ENCODE measurements around the gene PGLYRP3. TPM values are rescaled to one million over a fixed set of nuclear protein-coding genes. Genes with fewer than 3 reads are reported as not detected.

Gene PGLYRP3
- total RNA-seq, 1 donor from 2014 or later, result not detected

DNA sequence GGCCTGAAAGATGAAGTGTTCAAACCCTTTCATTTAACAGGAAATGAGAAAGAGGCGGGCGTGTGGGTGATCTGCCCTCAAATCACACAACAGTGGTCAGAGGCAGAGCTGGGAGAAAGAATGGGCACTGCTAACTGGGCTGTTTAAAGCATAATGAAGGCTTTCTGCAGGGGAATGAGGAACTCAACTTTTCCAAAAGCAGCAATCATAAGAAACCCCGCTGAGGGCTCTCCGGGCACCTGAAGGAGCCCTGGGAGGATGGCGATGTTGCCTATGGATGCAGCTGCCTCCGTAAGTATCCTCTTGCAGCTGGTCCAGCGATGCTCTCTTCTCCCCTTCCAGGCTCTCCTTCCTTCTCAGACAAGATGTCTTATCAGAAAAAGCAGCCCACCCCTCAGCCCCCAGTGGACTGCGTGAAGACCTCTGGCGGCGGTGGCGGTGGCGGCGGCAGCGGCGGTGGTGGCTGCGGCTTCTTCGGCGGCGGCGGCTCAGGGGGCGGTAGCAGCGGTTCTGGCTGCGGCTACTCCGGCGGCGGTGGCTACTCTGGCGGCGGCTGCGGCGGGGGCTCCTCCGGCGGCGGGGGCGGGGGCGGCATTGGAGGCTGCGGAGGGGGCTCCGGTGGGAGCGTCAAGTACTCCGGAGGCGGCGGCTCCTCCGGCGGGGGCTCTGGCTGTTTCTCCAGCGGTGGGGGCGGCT, 52.0 kb downstream of the PGLYRP3 start:
- Mint-ChIP-seq H3K9me3 (no peaks in the 10 kb centered on the region), H3K36me3 (ENCODE audit: low read depth) (no peaks in the 10 kb centered on the region), H3K27me3 (ENCODE audit: low read depth) (peaks cover 63% of the 10 kb centered on the region), H3K4me3 (ENCODE audit: low read depth) (peak overlapping the region; percentile 38), H3K27ac (no peak overlapping the region), H3K4me1 (ENCODE audit: low read depth) (peaks cover 24% of the 10 kb centered on the region)
- no peak for DNase-seq (ENCODE audit: low spot score)
- intact Hi-C loops (cut with micrococcal nuclease), result no loop called here

DNA sequence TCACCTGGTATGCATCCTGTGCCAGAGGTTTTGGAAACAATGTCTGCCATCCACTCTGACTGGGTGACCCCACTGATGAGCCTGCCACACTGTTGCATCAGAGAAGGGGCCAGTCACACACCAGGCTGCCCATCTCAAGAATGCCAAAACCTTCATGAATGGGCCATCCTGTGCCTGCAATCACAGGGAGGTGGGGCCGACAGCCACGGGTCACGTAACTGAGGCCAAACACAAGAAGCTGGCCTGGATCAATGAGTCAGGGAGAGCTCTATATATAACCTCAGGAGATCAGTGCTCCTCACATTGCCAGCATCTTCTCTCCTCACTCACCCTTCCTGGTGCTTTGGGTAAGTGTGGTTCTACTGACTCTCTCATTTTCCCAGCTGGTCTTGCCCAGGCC, 53.4 kb downstream of the PGLYRP3 start, which contains the start of gene LORICRIN:
Gene LORICRIN, plus strand, starts transcription at position 301 of the 400 bp plus-strand sequence. CDS start 1,263 bp downstream, outside the sequence.
- intact Hi-C loops (cut with micrococcal nuclease), result no loop called here
- no peak for DNase-seq (ENCODE audit: low spot score)
- Mint-ChIP-seq H3K27me3 (ENCODE audit: low read depth) (peaks cover 53% of the 10 kb centered on the region), H3K4me3 (ENCODE audit: low read depth) (peak within 1 kb of the TSS; percentile 38), H3K4me1 (ENCODE audit: low read depth) (peaks cover 24% of the 10 kb centered on the region), H3K36me3 (ENCODE audit: low read depth) (no peaks in the 10 kb centered on the region), H3K27ac (no peak within 1 kb of the TSS), H3K9me3 (no peaks in the 10 kb centered on the region)

DNA sequence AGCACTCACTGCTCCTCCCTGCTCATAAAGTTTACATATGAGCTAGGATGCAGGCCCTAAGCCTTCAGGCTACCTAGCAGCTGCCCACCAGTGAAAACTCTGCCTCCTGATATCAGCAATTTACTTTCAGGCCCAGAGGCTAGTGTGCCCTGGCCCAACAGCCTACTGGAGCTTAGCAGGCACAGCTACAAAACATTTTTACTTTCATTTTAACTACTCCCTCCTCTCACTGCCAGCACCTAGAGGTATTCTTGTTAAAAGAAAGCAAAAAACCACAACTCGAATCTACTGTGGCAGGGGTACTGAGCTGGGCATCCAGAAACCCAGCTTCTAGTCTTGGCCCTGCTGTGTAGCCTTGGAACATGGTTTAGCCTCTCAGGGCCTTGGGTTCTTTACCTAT, 59.1 kb downstream of the PGLYRP3 start:
- Mint-ChIP-seq H3K27me3 (ENCODE audit: low read depth) (peaks cover 20% of the 10 kb centered on the region), H3K4me3 (ENCODE audit: low read depth) (no peak overlapping the region), H3K27ac (no peak overlapping the region), H3K9me3 (no peaks in the 10 kb centered on the region), H3K4me1 (ENCODE audit: low read depth) (peaks cover 3% of the 10 kb centered on the region), H3K36me3 (ENCODE audit: low read depth) (no peaks in the 10 kb centered on the region)
- no peak for DNase-seq (ENCODE audit: low spot score)
- intact Hi-C loops (cut with micrococcal nuclease), result no loop called here

DNA sequence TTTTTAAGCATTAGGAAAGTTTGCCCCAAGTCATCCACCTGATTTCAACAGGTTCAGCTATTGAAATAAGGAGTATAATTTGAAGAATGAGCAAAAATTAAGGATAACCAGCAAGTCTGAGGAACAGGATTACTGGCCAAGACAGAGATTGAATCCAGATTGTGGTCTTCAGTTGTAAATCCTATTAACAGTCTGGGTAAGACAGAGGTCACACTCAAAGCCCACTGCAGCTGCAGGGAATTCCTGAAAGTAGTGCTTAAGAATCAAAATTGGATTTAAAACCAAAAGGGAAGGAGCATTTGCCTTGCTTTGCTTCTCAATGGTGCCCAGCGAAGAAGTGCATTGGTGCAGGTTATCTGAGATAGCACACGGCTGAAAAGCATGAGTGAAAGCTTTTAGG, 59.7 kb downstream of the PGLYRP3 start:
- Mint-ChIP-seq H3K27me3 (ENCODE audit: low read depth) (peaks cover 16% of the 10 kb centered on the region), H3K4me3 (ENCODE audit: low read depth) (no peak overlapping the region), H3K4me1 (ENCODE audit: low read depth) (peaks cover 3% of the 10 kb centered on the region), H3K27ac (no peak overlapping the region), H3K9me3 (no peaks in the 10 kb centered on the region), H3K36me3 (ENCODE audit: low read depth) (no peaks in the 10 kb centered on the region)
- intact Hi-C loops (cut with micrococcal nuclease), result no loop called here
- DNase-seq (ENCODE audit: low spot score), result no peak

DNA sequence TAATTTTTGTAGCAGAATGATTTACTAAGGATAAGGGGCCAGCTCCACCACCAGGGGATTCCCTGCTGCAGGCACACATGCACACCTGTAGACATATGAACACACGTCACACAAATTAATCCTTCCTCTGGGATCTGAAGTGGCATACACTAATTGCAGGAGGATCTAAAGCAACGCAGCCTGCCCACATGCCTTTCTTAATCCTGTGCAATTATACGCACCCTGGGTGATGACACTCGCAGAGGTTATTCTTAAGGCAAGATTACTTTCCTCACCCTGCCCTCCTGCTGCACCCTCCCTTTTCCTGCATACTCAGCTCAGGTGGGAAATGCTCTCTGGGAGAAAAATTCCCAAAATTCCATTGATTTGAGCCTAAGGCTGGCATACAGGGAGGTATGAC, 60.8 kb downstream of the PGLYRP3 start:
- H3K4me3 Mint-ChIP-seq (ENCODE audit: low read depth), result no peak overlapping the region
- H3K4me1 Mint-ChIP-seq (ENCODE audit: low read depth), result peaks cover 3% of the 10 kb centered on the region
- DNase-seq (ENCODE audit: low spot score), result no peak
- no peaks in the 10 kb centered on the region for H3K36me3 Mint-ChIP-seq (ENCODE audit: low read depth)
- H3K9me3 Mint-ChIP-seq, result no peaks in the 10 kb centered on the region
- H3K27ac Mint-ChIP-seq, result no peak overlapping the region
- intact Hi-C loops (cut with micrococcal nuclease), result no loop called here
- H3K27me3 Mint-ChIP-seq (ENCODE audit: low read depth), result peaks cover 14% of the 10 kb centered on the region

DNA sequence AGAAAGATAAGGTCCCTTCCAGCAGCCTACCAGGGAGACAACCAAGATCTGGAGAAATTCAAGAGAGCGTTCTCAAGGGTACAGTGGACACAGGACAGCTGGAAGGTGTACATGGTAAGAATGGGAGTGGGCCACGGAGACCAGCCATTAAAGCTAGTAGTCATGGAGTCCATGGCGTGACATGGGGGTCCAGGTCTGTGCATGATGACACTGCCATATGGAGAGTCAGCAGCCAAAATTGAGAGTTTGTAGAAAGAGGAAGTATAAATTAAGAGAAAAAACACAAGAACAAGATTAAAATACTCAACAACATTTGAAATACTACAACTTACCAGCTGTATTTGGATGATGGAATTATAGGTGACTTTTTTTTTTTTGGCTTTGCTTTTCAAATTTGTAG, 61.2 kb downstream of the PGLYRP3 start:
- H3K27me3 Mint-ChIP-seq (ENCODE audit: low read depth), result peaks cover 14% of the 10 kb centered on the region
- H3K27ac Mint-ChIP-seq, result no peak overlapping the region

DNA sequence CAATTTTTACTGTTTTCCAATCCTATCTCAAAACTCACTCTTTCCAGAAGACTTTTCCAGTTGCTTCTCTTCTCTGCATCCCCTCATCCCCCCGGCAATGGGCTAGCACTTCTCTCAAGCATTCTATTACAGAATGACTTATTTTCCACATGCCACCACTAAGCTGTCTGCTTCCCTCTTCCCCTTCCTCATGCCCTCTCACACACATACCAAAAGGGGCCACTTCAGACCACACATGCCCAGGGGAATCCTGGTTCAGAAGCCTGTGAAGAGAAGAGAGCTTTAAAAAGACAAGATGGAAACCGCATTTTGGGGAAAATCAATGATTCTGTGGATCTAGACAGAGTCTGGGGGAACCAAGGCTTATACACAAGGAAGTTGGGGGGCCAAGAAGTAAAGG, 61.7 kb downstream of the PGLYRP3 start:
- Mint-ChIP-seq H3K27me3 (ENCODE audit: low read depth) (peaks cover 14% of the 10 kb centered on the region), H3K9me3 (no peaks in the 10 kb centered on the region), H3K4me3 (ENCODE audit: low read depth) (no peak overlapping the region), H3K4me1 (ENCODE audit: low read depth) (peaks cover 3% of the 10 kb centered on the region), H3K27ac (no peak overlapping the region), H3K36me3 (ENCODE audit: low read depth) (no peaks in the 10 kb centered on the region)
- DNase-seq (ENCODE audit: low spot score), result no peak
- intact Hi-C loops (cut with micrococcal nuclease), result no loop called here

More for the DNA sequence above, 61.2 kb downstream of the PGLYRP3 start:
- no peak for DNase-seq (ENCODE audit: low spot score)
- no peak overlapping the region for H3K4me3 Mint-ChIP-seq (ENCODE audit: low read depth)
- intact Hi-C loops (cut with micrococcal nuclease), result no loop called here
- H3K4me1 Mint-ChIP-seq (ENCODE audit: low read depth), result peaks cover 3% of the 10 kb centered on the region
- H3K9me3 Mint-ChIP-seq, result no peaks in the 10 kb centered on the region
- no peaks in the 10 kb centered on the region for H3K36me3 Mint-ChIP-seq (ENCODE audit: low read depth)

DNA sequence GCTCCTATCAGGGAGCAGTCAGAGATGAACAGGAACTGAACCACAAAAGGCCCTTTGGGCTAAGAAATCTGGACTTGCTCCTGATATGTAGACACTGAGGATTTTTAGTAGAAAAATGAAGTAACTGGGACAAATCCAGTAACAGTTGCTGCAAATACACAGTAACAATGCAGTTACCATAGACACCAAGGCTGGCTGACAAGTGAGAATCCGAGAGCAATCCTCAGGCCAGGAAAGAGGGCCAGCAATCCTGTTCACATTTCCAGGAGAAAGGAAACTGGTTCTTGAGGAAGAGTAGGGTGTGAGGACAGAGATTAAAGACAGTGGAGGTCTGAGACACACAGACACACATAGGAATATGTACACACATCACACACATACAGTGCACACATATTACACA, 62.6 kb downstream of the PGLYRP3 start:
- peaks cover 3% of the 10 kb centered on the region for H3K4me1 Mint-ChIP-seq (ENCODE audit: low read depth)
- no peak overlapping the region for H3K4me3 Mint-ChIP-seq (ENCODE audit: low read depth)
- H3K9me3 Mint-ChIP-seq, result no peaks in the 10 kb centered on the region
- intact Hi-C loops (cut with micrococcal nuclease), result no loop called here
- H3K36me3 Mint-ChIP-seq (ENCODE audit: low read depth), result no peaks in the 10 kb centered on the region
- DNase-seq (ENCODE audit: low spot score), result no peak
- H3K27me3 Mint-ChIP-seq (ENCODE audit: low read depth), result peaks cover 14% of the 10 kb centered on the region
- H3K27ac Mint-ChIP-seq, result no peak overlapping the region

DNA sequence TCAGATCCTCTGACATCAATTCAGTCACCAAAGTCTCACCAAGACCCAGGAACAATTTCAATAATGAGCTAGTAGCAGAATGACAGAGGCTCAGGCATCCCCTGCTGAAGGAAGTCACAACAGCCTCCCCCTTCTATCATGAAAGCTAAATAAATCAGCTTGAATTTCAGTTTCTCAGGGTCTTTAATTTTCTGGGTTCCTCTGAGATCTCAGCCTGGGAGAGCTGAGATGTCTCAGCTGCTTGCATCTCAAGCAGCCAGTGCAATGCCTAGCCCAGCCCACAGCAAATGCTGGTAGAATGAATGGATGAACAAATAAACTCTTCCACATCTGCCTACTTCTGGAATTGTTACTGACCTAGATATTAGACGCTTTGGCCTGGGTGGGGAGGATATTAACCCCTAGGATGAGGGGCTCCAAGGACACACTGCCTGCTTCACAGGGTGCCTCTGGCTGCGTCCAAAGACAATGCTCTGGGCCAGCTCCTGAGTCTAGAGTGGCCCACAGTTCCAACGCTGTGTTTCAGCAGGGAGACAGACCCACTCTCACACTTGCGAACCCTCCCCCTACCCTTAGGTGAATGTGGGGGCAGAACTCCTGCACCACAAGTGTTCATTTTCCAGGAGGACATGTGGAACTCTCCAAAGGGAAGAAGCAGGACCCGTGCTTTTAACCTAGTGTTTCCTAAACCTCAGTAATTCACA, 64.4 kb downstream of the PGLYRP3 start:
- H3K27ac Mint-ChIP-seq, result no peak overlapping the region
- no peaks in the 10 kb centered on the region for H3K36me3 Mint-ChIP-seq (ENCODE audit: low read depth)
- H3K27me3 Mint-ChIP-seq (ENCODE audit: low read depth), result peaks cover 14% of the 10 kb centered on the region
- H3K4me1 Mint-ChIP-seq (ENCODE audit: low read depth), result no peaks in the 10 kb centered on the region
- H3K4me3 Mint-ChIP-seq (ENCODE audit: low read depth), result no peak overlapping the region
- no peak for DNase-seq (ENCODE audit: low spot score)
- intact Hi-C loops (cut with micrococcal nuclease), result no loop called here
- H3K9me3 Mint-ChIP-seq, result no peaks in the 10 kb centered on the region

Other genes with a start within 250 kb of the PGLYRP3 start
- not detected in 2 replicates for gene SPRR2B, start 241.3 kb downstream of the PGLYRP3 start, total RNA-seq
- not detected in 2 replicates for gene SPRR2E, start 218.4 kb downstream of the PGLYRP3 start, total RNA-seq
- not detected in 2 replicates for gene SPRR2F, start 199.4 kb downstream of the PGLYRP3 start, total RNA-seq
- not detected in 2 replicates for gene SPRR2G, start 162.1 kb downstream of the PGLYRP3 start, total RNA-seq
- gene LELP1, start 109.5 kb downstream of the PGLYRP3 start, total RNA-seq, result not detected in 2 replicates
- not detected in 2 replicates for gene PRR9, start 95.4 kb downstream of the PGLYRP3 start, total RNA-seq
- gene LORICRIN, start 53.3 kb downstream of the PGLYRP3 start, total RNA-seq, result not detected in 2 replicates
- gene PGLYRP4, start 35.9 kb upstream of the PGLYRP3 start, total RNA-seq, result not detected in 2 replicates
- gene S100A9, start 44.9 kb upstream of the PGLYRP3 start, total RNA-seq, result not detected in 2 replicates
- gene S100A12, start 62.7 kb upstream of the PGLYRP3 start, total RNA-seq, result not detected in 2 replicates
- gene S100A8, start 78.1 kb upstream of the PGLYRP3 start, total RNA-seq, result not detected in 2 replicates
- not detected in 2 replicates for gene S100A7A, start 103.6 kb upstream of the PGLYRP3 start, total RNA-seq
- not detected in 2 replicates for gene S100A7, start 147.7 kb upstream of the PGLYRP3 start, total RNA-seq
- gene S100A6, start 223.0 kb upstream of the PGLYRP3 start, total RNA-seq, result 209 and 229 TPM in 2 replicates
- gene S100A5, start 228.0 kb upstream of the PGLYRP3 start, total RNA-seq, result 1.8 and 2.4 TPM in 2 replicates
- gene S100A4, start 232.9 kb upstream of the PGLYRP3 start, total RNA-seq, result 175 and 181 TPM in 2 replicates
- gene S100A3, start 236.3 kb upstream of the PGLYRP3 start, total RNA-seq, result not detected in 2 replicates

All from activated T-helper 2 cell treated with anti-CD3 and anti-CD28 coated beads, Interferon-gamma antibody, Interleukin-2, Interleukin-4, amounts not matched to agents 10 μg/mL and 5 μg/mL and 100 μg/mL, durations not matched to agents 14 hours and 24 hours and 36 hours (primary cell).